Liver (tissue), 9 donors: ENCODE results near the gene RAI2. TPM values are rescaled to one million over a fixed set of nuclear protein-coding genes. Genes with fewer than 3 reads are reported as not detected.

Source experiments
- DNase-seq: peaks from one replicate; pipeline ENCODE4 v3.0.0-alpha.2; 2017; ENCODE audit warnings: low spot score
- H3K27ac ChIP-seq, 2 donors: one replicate each; pipeline ENCODE4 v1.7.0; 2013; ENCODE audit warnings: inconsistent platforms in 2 of 2, low read length in 2 of 2, control low read depth in 1 of 2, low read depth in 1 of 2, mild to moderate bottlenecking in 1 of 2
- H3K27me3 ChIP-seq, 4 donors: one replicate each; pipeline versions ENCODE4 v1.6.1 to v1.7.0; 2013; ENCODE audit warnings: low read length in 3 of 4, inconsistent platforms in 1 of 4, mild to moderate bottlenecking in 1 of 4, moderate library complexity in 1 of 4; ENCODE audit not compliant: control insufficient read depth in 4 of 4, insufficient read depth in 4 of 4
- H3K36me3 ChIP-seq, 4 donors: one replicate each; pipeline versions ENCODE4 v1.6.1 to v1.7.0; 2013; ENCODE audit warnings: low read length in 3 of 4, mild to moderate bottlenecking in 3 of 4, low read depth in 1 of 4, moderate library complexity in 1 of 4; ENCODE audit not compliant: control insufficient read depth in 4 of 4, insufficient read depth in 3 of 4
- H3K4me1 ChIP-seq, 4 donors: one replicate each; pipeline versions ENCODE4 v1.6.1 to v1.7.0; 2013; ENCODE audit warnings: low read length in 3 of 4, mild to moderate bottlenecking in 3 of 4, moderate library complexity in 1 of 4; ENCODE audit not compliant: control insufficient read depth in 4 of 4, insufficient read depth in 4 of 4
- H3K4me3 ChIP-seq, 3 donors: one replicate each; pipeline versions ENCODE4 v1.6.1 to v1.7.0; 2013; ENCODE audit warnings: low read length in 3 of 3, control low read depth in 1 of 3, low read depth in 1 of 3, mild to moderate bottlenecking in 1 of 3
- H3K9ac ChIP-seq, 2 donors: one replicate each; pipeline ENCODE4 v1.7.0; 2013; ENCODE audit warnings: low read length in 2 of 2, mild to moderate bottlenecking in 2 of 2, moderate library complexity in 2 of 2, control low read depth in 1 of 2, low read depth in 1 of 2
- H3K9me3 ChIP-seq, 4 donors: one replicate each; pipeline versions ENCODE4 v1.6.1 to v1.7.0; 2013; ENCODE audit warnings: low read length in 3 of 4; ENCODE audit not compliant: control insufficient read depth in 4 of 4
- ATF3 ChIP-seq: IDR thresholded peaks from 2 replicates; pipeline ENCODE4 v1.6.1; 2016; ENCODE audit warnings: antibody characterized with exemption
- CTCF ChIP-seq: fragments of 150-350 bp; IDR thresholded peaks from 2 replicates; pipeline ENCODE4 v1.5.1; 2017; ENCODE audit warnings: improper control_type of control experiment, low read depth, low read length; ENCODE audit not compliant: missing input control
- EGR1 ChIP-seq, 2 donors: IDR thresholded peaks; 2 replicates each; pipeline ENCODE4 v1.6.1; 2016 to 2018; ENCODE audit warnings: antibody characterized with exemption in 2 of 2, low read depth in 2 of 2
- FOXA1 ChIP-seq: IDR thresholded peaks from 2 replicates; pipeline ENCODE4 v1.6.1; 2016; ENCODE audit warnings: antibody characterized with exemption
- FOXA2 ChIP-seq: IDR thresholded peaks from 2 replicates; pipeline ENCODE4 v1.6.1; 2016; ENCODE audit warnings: antibody characterized with exemption
- GABPA ChIP-seq, 2 donors: IDR thresholded peaks in 1 of 2; conservative IDR thresholded peaks in 1 of 2; 2 replicates each; pipeline ENCODE4 v1.6.1; 2016; ENCODE audit warnings: antibody characterized with exemption in 2 of 2, mild to moderate bottlenecking in 1 of 2, moderate library complexity in 1 of 2
- HNF4A ChIP-seq, 2 donors: conservative IDR thresholded peaks; 2 replicates each; pipeline ENCODE4 v1.6.1; 2016; ENCODE audit warnings: antibody characterized with exemption in 2 of 2, mild to moderate bottlenecking in 2 of 2
- JUND ChIP-seq, 2 donors: IDR thresholded peaks; 2 replicates each; pipeline ENCODE4 v1.6.1; 2016; ENCODE audit warnings: antibody characterized with exemption in 2 of 2
- NR2F2 ChIP-seq: IDR thresholded peaks from 2 replicates; pipeline ENCODE4 v1.6.1; 2016; ENCODE audit warnings: antibody characterized with exemption
- RXRA ChIP-seq, 2 donors: IDR thresholded peaks; 2 replicates each; pipeline ENCODE4 v1.6.1; 2017 to 2018; ENCODE audit warnings: antibody characterized with exemption in 2 of 2, mild to moderate bottlenecking in 1 of 2
- SP1 ChIP-seq: IDR thresholded peaks from 2 replicates; pipeline ENCODE4 v1.6.1; 2018; ENCODE audit warnings: antibody characterized with exemption, mild to moderate bottlenecking
- YY1 ChIP-seq: IDR thresholded peaks from 2 replicates; pipeline ENCODE4 v1.6.1; 2016; ENCODE audit warnings: antibody characterized with exemption, mild to moderate bottlenecking
- ZBTB33 ChIP-seq: IDR thresholded peaks from 2 replicates; pipeline ENCODE4 v1.6.1; 2016; ENCODE audit warnings: antibody characterized with exemption
- WGBS: extraction: QIAGEN DNeasy Blood & Tissue Kit; methylation state at CpG from one replicate; pipeline ENCODE4 v1.1.7; 2013; 5-methylcytosine and 5-hydroxymethylcytosine counted together
- polyA plus RNA-seq, 2 donors: library from polyadenylated mRNA; stranded (reverse) in 1 of 2; unstranded in 1 of 2; fragments of 200-250 nt in 1 of 2; fragments of >200 nt in 1 of 2; fragmentation: Nextera tagmentation in 1 of 2; extraction: Ambion mirVana in 1 of 2; gene quantifications; one replicate each; pipeline versions ENCODE4 v1.2.1 to v1.2.3, GENCODE V29; 2013 to 2015
- total RNA-seq, 2 donors: library from RNA; depleted of rRNA; stranded (reverse); fragments of >200 nt; gene quantifications; one replicate each; pipeline ENCODE4 v1.2.3, GENCODE V29; 2014
- TF ChIP-seq, protein P1 (sequence below): IDR thresholded peaks from 2 replicates; pipeline ENCODE4 v1.6.1; 2016; ENCODE audit warnings: antibody characterized with exemption
- TF ChIP-seq, protein P2 (sequence below): IDR thresholded peaks from 2 replicates; pipeline ENCODE4 v1.6.1; 2016; ENCODE audit warnings: antibody characterized with exemption, mild to moderate bottlenecking
- donor health status: healthy.
- donor health status: healthy.
- donor health status: healthy.
- donor health status: healthy.
- donor health status: healthy.

Gene RAI2
- total and polyA plus RNA-seq, 4 donors, result 0.14 to 1.8 (median 0.97) TPM

- Histone ChIP-seq H3K4me3 (no peak overlapping the region), H3K9me3 (no peaks in the 10 kb centered on the region), H3K27me3 (no peaks in the 10 kb centered on the region), H3K9ac (no peak overlapping the region), H3K4me1 (peaks cover 0 to 1% (median under 1%) of the 10 kb centered on the region in 4 donors), H3K36me3 (no peaks in the 10 kb centered on the region), H3K27ac (no peak overlapping the region)
- 62% methylated on average over 6 of the region's 6 CpGs for WGBS
- TF ChIP-seq NR2F2 (no peak), FOXA1 (no peak), HNF4A (conservative IDR thresholded peaks at IDR 0.05) (no peak), EGR1 (IDR thresholded peaks at IDR 0.05; ENCODE audit: low read depth in 2 of 2) (no peak), ATF3 (no peak), ZBTB33 (no peak), GABPA (IDR thresholded peaks at IDR 0.05 in 1 of 2, conservative IDR thresholded peaks at IDR 0.05 in 1 of 2) (no peak)
- no peak for DNase-seq
These were observed 6.6 kb downstream of the RAI2 start for GRCh38 chrX:17854531-17854930.

DNA sequence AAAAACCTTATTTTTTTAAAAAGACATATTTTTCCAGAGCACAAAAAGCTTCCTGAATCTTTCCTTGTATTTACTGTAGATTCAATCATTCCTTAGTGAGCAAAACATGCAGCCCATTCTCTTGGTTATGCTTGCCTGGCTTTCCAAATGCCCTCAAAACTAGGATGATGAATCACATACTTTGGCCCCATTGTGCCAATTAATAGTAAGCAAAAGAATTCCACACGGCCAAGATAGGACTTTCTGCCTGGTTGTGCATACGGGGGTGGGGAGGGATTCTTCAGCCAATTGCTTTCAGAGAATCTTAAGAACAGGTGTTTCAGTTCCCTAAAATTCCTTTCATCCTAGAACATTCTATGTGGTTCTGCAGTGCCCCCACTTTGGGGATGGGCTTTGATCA lies 7.0 kb downstream of the RAI2 start:
- no peak for DNase-seq
- no peaks in the 10 kb centered on the region for H3K27me3 ChIP-seq
- WGBS, result 62% methylated on average over 2 of the region's 2 CpGs
- no peaks in the 10 kb centered on the region for H3K36me3 ChIP-seq
- no peak overlapping the region for H3K27ac ChIP-seq
- H3K9ac ChIP-seq, result no peak overlapping the region
- no peaks in the 10 kb centered on the region for H3K9me3 ChIP-seq
- H3K4me1 ChIP-seq, result no peaks in the 10 kb centered on the region
- TF ChIP-seq, protein P1, sequence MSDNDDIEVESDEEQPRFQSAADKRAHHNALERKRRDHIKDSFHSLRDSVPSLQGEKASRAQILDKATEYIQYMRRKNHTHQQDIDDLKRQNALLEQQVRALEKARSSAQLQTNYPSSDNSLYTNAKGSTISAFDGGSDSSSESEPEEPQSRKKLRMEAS, result no peak
- TF ChIP-seq RXRA (IDR thresholded peaks at IDR 0.05) (no peak), YY1 (no peak), FOXA2 (no peak), NR2F2 (no peak), JUND (IDR thresholded peaks at IDR 0.05) (no peak), ZBTB33 (no peak), HNF4A (conservative IDR thresholded peaks at IDR 0.05) (no peak), SP1 (no peak), CTCF (no peak), FOXA1 (no peak), GABPA (IDR thresholded peaks at IDR 0.05 in 1 of 2, conservative IDR thresholded peaks at IDR 0.05 in 1 of 2) (no peak), ATF3 (no peak)
- TF ChIP-seq, protein P2, sequence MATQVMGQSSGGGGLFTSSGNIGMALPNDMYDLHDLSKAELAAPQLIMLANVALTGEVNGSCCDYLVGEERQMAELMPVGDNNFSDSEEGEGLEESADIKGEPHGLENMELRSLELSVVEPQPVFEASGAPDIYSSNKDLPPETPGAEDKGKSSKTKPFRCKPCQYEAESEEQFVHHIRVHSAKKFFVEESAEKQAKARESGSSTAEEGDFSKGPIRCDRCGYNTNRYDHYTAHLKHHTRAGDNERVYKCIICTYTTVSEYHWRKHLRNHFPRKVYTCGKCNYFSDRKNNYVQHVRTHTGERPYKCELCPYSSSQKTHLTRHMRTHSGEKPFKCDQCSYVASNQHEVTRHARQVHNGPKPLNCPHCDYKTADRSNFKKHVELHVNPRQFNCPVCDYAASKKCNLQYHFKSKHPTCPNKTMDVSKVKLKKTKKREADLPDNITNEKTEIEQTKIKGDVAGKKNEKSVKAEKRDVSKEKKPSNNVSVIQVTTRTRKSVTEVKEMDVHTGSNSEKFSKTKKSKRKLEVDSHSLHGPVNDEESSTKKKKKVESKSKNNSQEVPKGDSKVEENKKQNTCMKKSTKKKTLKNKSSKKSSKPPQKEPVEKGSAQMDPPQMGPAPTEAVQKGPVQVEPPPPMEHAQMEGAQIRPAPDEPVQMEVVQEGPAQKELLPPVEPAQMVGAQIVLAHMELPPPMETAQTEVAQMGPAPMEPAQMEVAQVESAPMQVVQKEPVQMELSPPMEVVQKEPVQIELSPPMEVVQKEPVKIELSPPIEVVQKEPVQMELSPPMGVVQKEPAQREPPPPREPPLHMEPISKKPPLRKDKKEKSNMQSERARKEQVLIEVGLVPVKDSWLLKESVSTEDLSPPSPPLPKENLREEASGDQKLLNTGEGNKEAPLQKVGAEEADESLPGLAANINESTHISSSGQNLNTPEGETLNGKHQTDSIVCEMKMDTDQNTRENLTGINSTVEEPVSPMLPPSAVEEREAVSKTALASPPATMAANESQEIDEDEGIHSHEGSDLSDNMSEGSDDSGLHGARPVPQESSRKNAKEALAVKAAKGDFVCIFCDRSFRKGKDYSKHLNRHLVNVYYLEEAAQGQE, result no peak
- H3K4me3 ChIP-seq, result no peak overlapping the region
